Measurements from ENCODE around the gene GALNT2. TPM values are rescaled to one million over a fixed set of nuclear protein-coding genes. Genes with fewer than 3 reads are reported as not detected.

GALNT2 gene
- total RNA-seq, 5 donors from 2014 or later (not counting 1 experiment from before 2014, with no cell fraction given): 22.2 to 29.7 (median 23.5) TPM

DNA sequence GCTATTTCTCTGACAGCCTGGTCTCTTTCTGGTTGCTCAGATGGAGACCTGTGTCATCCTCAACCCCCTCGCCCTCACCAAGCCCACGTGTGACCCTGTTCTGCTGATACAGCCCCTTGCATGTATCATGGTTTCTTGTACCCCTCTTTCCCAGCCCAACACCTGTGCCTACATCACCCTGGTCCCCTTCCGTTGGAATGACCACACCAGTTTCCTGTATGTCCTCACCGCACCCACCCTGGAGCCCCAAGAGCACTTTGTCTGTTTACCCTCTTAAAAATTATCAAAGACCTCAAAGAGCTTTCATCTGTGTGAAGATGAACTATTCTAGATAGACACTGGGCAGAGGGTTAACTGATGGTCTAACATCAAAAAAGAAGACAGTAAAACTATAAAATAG lies 179.5 kb downstream of the GALNT2 start:
- Histone ChIP-seq H3K4me3 (ENCODE audit: control insufficient read depth in 1 of 2, extremely low read depth in 1 of 2, low read length in 1 of 2) (no peak overlapping the region), H3K27me3 (replicated peaks in 1 of 2; ENCODE audit: control insufficient read depth in 2 of 2, extremely low read depth in 1 of 2, insufficient read depth in 2 of 2, low read length in 1 of 2) (no peaks in the 10 kb centered on the region), H3K27ac (ENCODE audit: low read length) (no peak overlapping the region), H3K36me3 (ENCODE audit: control insufficient read depth in 2 of 2, extremely low read depth in 1 of 2, insufficient read depth in 1 of 2, low read length in 1 of 2) (peaks cover 3 to 60% of the 10 kb centered on the region in 2 donors), H3K9me3 (no peaks in the 10 kb centered on the region), H3K4me1 (ENCODE audit: control insufficient read depth in 1 of 2, extremely low read depth in 1 of 2, insufficient read depth in 2 of 2, low read length in 2 of 2) (no peaks in the 10 kb centered on the region)
- DNase-seq: no peak
- H3K4me1 Mint-ChIP-seq: peaks cover 0 to under 1% (median 0%) of the 10 kb centered on the region in 3 donors
- no peaks in the 10 kb centered on the region for H3K27me3 Mint-ChIP-seq
- peaks cover 74% of the 10 kb centered on the region for H3K36me3 Mint-ChIP-seq
- 53% methylated on average over 3 of the region's 4 CpGs for WGBS (ENCODE audit: insufficient coverage)
- CTCF ChIA-PET: no interaction called here
- POLR2A ChIA-PET: no interaction called here
- no peak overlapping the region for H3K4me3 Mint-ChIP-seq
- no peak overlapping the region for H3K27ac Mint-ChIP-seq
- no peaks in the 10 kb centered on the region for H3K9me3 Mint-ChIP-seq
- no peak for ATAC-seq (replicated peaks in 1 of 4)

DNA sequence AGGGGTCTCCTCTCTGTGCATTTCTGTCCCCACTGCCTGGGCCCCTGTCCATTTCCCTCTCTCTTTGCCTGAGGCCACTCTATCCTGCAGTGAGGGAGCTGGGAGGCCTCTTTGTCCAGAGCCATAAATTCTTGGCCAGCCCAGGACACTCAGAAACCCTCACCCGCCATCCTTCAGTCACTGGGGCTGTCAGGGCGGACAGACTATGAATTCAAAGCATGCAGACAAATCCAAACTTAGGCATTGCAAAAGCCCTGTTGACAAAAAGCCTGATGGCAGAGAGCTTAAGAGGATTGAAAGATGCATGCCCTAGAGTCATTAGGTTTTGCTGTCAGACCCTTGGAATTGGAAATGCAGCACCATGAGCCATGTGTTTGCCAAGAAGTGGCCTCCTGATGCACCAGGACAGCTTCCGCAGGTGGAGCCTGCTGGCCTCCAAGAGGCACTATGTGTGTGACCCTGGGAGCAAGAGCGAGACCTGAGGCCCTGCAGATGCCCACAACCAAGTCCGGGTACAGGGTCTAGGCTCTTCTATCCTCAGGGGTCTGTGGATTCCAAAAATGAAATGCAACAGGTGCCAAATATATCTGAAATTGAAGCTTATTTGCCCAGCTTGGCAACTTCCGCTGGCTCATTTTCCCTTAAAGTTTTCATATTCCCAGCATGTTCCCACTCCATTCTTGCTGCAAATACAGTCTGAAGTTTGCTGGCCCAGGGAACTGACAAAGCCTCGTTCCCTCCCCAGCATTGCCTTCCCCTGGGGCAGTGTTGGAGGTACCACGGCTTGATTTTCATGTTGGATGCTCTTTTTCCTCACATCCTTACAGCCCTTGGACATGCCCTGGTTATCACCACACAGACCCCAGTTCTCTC lies 181.2 kb downstream of the GALNT2 start:
- DNase-seq: no peak
- Mint-ChIP-seq H3K36me3 (peaks cover 74% of the 10 kb centered on the region), H3K4me1 (no peaks in the 10 kb centered on the region), H3K9me3 (no peaks in the 10 kb centered on the region), H3K4me3 (no peak overlapping the region), H3K27ac (no peak overlapping the region), H3K27me3 (no peaks in the 10 kb centered on the region)
- no peak overlapping the region for H3K4me3 ChIP-seq (ENCODE audit: control insufficient read depth in 1 of 2, extremely low read depth in 1 of 2, low read length in 1 of 2)
- ChIA-PET POLR2A (interaction anchor here in 1 of 2 donors (0.7 kb wide), 1 partner anchor 8 kb away, joined by 3 read pairs; no protein-coding TSS in a partner anchor), CTCF (no interaction called here)
- no peak overlapping the region for H3K27ac ChIP-seq (ENCODE audit: low read length)
- no peaks in the 10 kb centered on the region for H3K4me1 ChIP-seq (ENCODE audit: control insufficient read depth in 1 of 2, extremely low read depth in 1 of 2, insufficient read depth in 2 of 2, low read length in 2 of 2)
- no peak for ATAC-seq (replicated peaks in 1 of 4)
- peaks cover 3 to 56% of the 10 kb centered on the region in 2 donors for H3K36me3 ChIP-seq (ENCODE audit: control insufficient read depth in 2 of 2, extremely low read depth in 1 of 2, insufficient read depth in 1 of 2, low read length in 1 of 2)
- no peaks in the 10 kb centered on the region for H3K9me3 ChIP-seq
- WGBS (ENCODE audit: insufficient coverage): 81% methylated on average over 7 of the region's 8 CpGs
- no peaks in the 10 kb centered on the region for H3K27me3 ChIP-seq (replicated peaks in 1 of 2; ENCODE audit: control insufficient read depth in 2 of 2, extremely low read depth in 1 of 2, insufficient read depth in 2 of 2, low read length in 1 of 2)

GRCh38 chr1:230248889-230249270 lies 181.8 kb downstream of the GALNT2 start:
- Mint-ChIP-seq H3K4me1 (no peaks in the 10 kb centered on the region), H3K9me3 (no peaks in the 10 kb centered on the region), H3K27me3 (no peaks in the 10 kb centered on the region), H3K27ac (no peak overlapping the region), H3K4me3 (no peak overlapping the region), H3K36me3 (peaks cover 78% of the 10 kb centered on the region)
- ChIA-PET CTCF (no interaction called here), POLR2A (no interaction called here)
- no peaks in the 10 kb centered on the region for H3K4me1 ChIP-seq (ENCODE audit: control insufficient read depth in 1 of 2, extremely low read depth in 1 of 2, insufficient read depth in 2 of 2, low read length in 2 of 2)
- ATAC-seq (replicated peaks in 1 of 4): no peak
- no peak for DNase-seq
- H3K27me3 ChIP-seq (replicated peaks in 1 of 2; ENCODE audit: control insufficient read depth in 2 of 2, extremely low read depth in 1 of 2, insufficient read depth in 2 of 2, low read length in 1 of 2): no peaks in the 10 kb centered on the region
- no peaks in the 10 kb centered on the region for H3K9me3 ChIP-seq
- peaks cover 3 to 56% of the 10 kb centered on the region in 2 donors for H3K36me3 ChIP-seq (ENCODE audit: control insufficient read depth in 2 of 2, extremely low read depth in 1 of 2, insufficient read depth in 1 of 2, low read length in 1 of 2)
- H3K4me3 ChIP-seq (ENCODE audit: control insufficient read depth in 1 of 2, extremely low read depth in 1 of 2, low read length in 1 of 2): no peak overlapping the region
- no peak overlapping the region for H3K27ac ChIP-seq (ENCODE audit: low read length)
- 94% methylated on average over 4 of the region's 7 CpGs for WGBS (ENCODE audit: insufficient coverage)

- H3K36me3 Mint-ChIP-seq: peaks cover 72% of the 10 kb centered on the region
- H3K4me1 ChIP-seq (ENCODE audit: control insufficient read depth in 1 of 2, extremely low read depth in 1 of 2, insufficient read depth in 2 of 2, low read length in 2 of 2): no peaks in the 10 kb centered on the region
- WGBS (ENCODE audit: insufficient coverage): 100% methylated on average over 5 of the region's 11 CpGs
- no peak overlapping the region for H3K27ac Mint-ChIP-seq
- no peak overlapping the region for H3K4me3 Mint-ChIP-seq
- H3K9me3 ChIP-seq: no peaks in the 10 kb centered on the region
- no peaks in the 10 kb centered on the region for H3K4me1 Mint-ChIP-seq
- DNase-seq: no peak
- no peak for ATAC-seq (replicated peaks in 1 of 4)
- peaks cover 3 to 59% of the 10 kb centered on the region in 2 donors for H3K36me3 ChIP-seq (ENCODE audit: control insufficient read depth in 2 of 2, extremely low read depth in 1 of 2, insufficient read depth in 1 of 2, low read length in 1 of 2)
- no peaks in the 10 kb centered on the region for H3K27me3 Mint-ChIP-seq
- no peak overlapping the region for H3K27ac ChIP-seq (ENCODE audit: low read length)
- H3K9me3 Mint-ChIP-seq: no peaks in the 10 kb centered on the region
- ChIA-PET POLR2A (no interaction called here), CTCF (no interaction called here)
- no peaks in the 10 kb centered on the region for H3K27me3 ChIP-seq (replicated peaks in 1 of 2; ENCODE audit: control insufficient read depth in 2 of 2, extremely low read depth in 1 of 2, insufficient read depth in 2 of 2, low read length in 1 of 2)
- H3K4me3 ChIP-seq (ENCODE audit: control insufficient read depth in 1 of 2, extremely low read depth in 1 of 2, low read length in 1 of 2): no peak overlapping the region
Observed at GRCh38 chr1:230249695-230250480, 182.8 kb downstream of the GALNT2 start.

GRCh38 chr1:230250666-230251065 lies 183.6 kb downstream of the GALNT2 start:
- H3K27me3 Mint-ChIP-seq: no peaks in the 10 kb centered on the region
- H3K4me3 ChIP-seq (ENCODE audit: control insufficient read depth in 1 of 2, extremely low read depth in 1 of 2, low read length in 1 of 2): no peak overlapping the region
- CTCF ChIA-PET: no interaction called here
- WGBS (ENCODE audit: insufficient coverage): 93% methylated on average over 7 of the region's 8 CpGs
- no peak overlapping the region for H3K27ac ChIP-seq (ENCODE audit: low read length)
- H3K27me3 ChIP-seq (replicated peaks in 1 of 2; ENCODE audit: control insufficient read depth in 2 of 2, extremely low read depth in 1 of 2, insufficient read depth in 2 of 2, low read length in 1 of 2): no peaks in the 10 kb centered on the region
- H3K9me3 ChIP-seq: no peaks in the 10 kb centered on the region
- H3K4me1 Mint-ChIP-seq: no peaks in the 10 kb centered on the region
- no peak overlapping the region for H3K27ac Mint-ChIP-seq
- H3K36me3 ChIP-seq (ENCODE audit: control insufficient read depth in 2 of 2, extremely low read depth in 1 of 2, insufficient read depth in 1 of 2, low read length in 1 of 2): peaks cover 3 to 59% of the 10 kb centered on the region in 2 donors
- H3K36me3 Mint-ChIP-seq: peaks cover 75% of the 10 kb centered on the region
- POLR2A ChIA-PET: no interaction called here
- H3K4me1 ChIP-seq (ENCODE audit: control insufficient read depth in 1 of 2, extremely low read depth in 1 of 2, insufficient read depth in 2 of 2, low read length in 2 of 2): no peaks in the 10 kb centered on the region
- no peak for ATAC-seq (replicated peaks in 1 of 4)
- no peak for DNase-seq
- no peak overlapping the region for H3K4me3 Mint-ChIP-seq
- H3K9me3 Mint-ChIP-seq: no peaks in the 10 kb centered on the region

DNA sequence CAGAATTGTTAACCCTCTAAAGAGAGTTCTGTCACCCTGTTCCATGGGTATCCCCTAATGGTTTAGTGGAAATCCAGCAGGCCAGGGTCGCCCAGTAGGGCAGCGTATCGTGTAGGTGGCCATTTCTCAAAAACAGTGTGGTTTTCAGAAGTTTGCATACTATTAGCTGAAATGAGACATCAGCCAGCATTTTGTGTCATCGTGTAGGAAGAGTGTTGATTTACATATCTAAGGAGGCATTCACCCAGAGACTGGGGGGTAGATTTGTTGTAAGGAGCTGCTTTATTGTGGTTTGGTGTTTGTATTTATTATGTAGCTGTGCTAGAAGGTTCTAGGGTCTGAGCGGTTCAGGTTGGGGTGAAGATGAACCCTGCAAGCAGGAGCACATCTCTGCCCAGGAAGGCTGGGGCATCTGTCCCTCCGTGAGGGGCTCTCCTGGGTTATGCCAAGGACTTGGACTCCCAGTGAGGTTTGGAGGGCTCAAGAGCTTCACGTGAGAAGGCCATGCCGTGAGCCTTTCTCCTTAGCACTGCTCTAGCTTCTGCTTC lies 184.7 kb downstream of the GALNT2 start:
- Histone ChIP-seq H3K4me3 (ENCODE audit: control insufficient read depth in 1 of 2, extremely low read depth in 1 of 2, low read length in 1 of 2) (no peak overlapping the region), H3K27me3 (replicated peaks in 1 of 2; ENCODE audit: control insufficient read depth in 2 of 2, extremely low read depth in 1 of 2, insufficient read depth in 2 of 2, low read length in 1 of 2) (no peaks in the 10 kb centered on the region), H3K27ac (ENCODE audit: low read length) (no peak overlapping the region), H3K4me1 (ENCODE audit: control insufficient read depth in 1 of 2, extremely low read depth in 1 of 2, insufficient read depth in 2 of 2, low read length in 2 of 2) (no peaks in the 10 kb centered on the region), H3K9me3 (no peaks in the 10 kb centered on the region), H3K36me3 (ENCODE audit: control insufficient read depth in 2 of 2, extremely low read depth in 1 of 2, insufficient read depth in 1 of 2, low read length in 1 of 2) (peaks cover 0 to 51% of the 10 kb centered on the region in 2 donors)
- Mint-ChIP-seq H3K27ac (no peak overlapping the region), H3K36me3 (peaks cover 73% of the 10 kb centered on the region), H3K27me3 (no peaks in the 10 kb centered on the region), H3K4me1 (no peaks in the 10 kb centered on the region), H3K9me3 (no peaks in the 10 kb centered on the region), H3K4me3 (no peak overlapping the region)
- WGBS (ENCODE audit: insufficient coverage): 65% methylated on average over 8 of the region's 8 CpGs
- DNase-seq (no peak), ATAC-seq (replicated peaks in 1 of 4) (no peak)
- ChIA-PET POLR2A (no interaction called here), CTCF (no interaction called here)

All from T-cell (primary cell).